AG04449 (cell line): ENCODE measurements around the gene SLC24A3.

Experiments
- CTCF ChIA-PET: fragments of 350-600 bp; formaldehyde crosslinking; extraction: SDS; loops from one replicate; lab custom pipeline; 2021; ENCODE audit warnings: antibody characterized with exemption; lab: Yijun Ruan, JAX
- POLR2A ChIA-PET: fragments of 400-600, 350-600 bp; formaldehyde crosslinking; extraction: SDS; loops from one replicate; lab custom pipeline; 2020; ENCODE audit warnings: antibody characterized with exemption, inconsistent platforms; lab: Yijun Ruan, JAX
- DNase-seq: peaks from one replicate; pipeline ENCODE4 v3.0.0-alpha.2; 2010; ENCODE audit warnings: low read depth, low spot score
- H3K4me3 ChIP-seq: 2 replicates; pipeline ENCODE4 v1.5.1; 2011; ENCODE audit warnings: low read depth, mild to moderate bottlenecking, control low read depth, low read length
- TF ChIP-seq, protein P1 (sequence below): IDR thresholded peaks from one replicate; pipeline ENCODE4 v1.5.1; 2011; ENCODE audit warnings: mild to moderate bottlenecking, moderate library complexity, low read length, control low read depth, inconsistent platforms; ENCODE audit not compliant: insufficient read depth; ENCODE audit errors: missing control alignments

Gene SLC24A3

DNA sequence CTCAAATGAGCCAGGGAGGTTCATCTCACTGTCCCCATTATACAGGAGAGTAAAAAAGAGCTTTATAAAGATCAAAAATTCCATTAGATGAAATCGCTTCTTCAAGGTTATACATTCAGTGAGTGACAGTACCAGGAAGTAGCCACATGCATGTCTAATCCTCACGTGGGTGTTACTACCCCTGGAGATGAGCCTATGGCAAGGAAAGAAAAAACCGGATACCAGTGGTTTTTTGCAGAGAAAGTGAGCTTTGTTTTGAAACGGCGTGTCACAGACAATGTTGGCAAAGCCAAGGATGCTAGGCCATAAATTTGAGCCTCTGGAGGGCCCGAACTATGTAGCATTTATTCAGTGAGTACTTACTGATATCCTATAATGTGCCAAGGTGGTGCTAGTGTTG, 330.7 kb downstream of the SLC24A3 start:
- no peak for DNase-seq
- ChIA-PET CTCF (no interaction called here), POLR2A (no interaction called here)
- no peak overlapping the region for H3K4me3 ChIP-seq
- TF ChIP-seq, protein P1, sequence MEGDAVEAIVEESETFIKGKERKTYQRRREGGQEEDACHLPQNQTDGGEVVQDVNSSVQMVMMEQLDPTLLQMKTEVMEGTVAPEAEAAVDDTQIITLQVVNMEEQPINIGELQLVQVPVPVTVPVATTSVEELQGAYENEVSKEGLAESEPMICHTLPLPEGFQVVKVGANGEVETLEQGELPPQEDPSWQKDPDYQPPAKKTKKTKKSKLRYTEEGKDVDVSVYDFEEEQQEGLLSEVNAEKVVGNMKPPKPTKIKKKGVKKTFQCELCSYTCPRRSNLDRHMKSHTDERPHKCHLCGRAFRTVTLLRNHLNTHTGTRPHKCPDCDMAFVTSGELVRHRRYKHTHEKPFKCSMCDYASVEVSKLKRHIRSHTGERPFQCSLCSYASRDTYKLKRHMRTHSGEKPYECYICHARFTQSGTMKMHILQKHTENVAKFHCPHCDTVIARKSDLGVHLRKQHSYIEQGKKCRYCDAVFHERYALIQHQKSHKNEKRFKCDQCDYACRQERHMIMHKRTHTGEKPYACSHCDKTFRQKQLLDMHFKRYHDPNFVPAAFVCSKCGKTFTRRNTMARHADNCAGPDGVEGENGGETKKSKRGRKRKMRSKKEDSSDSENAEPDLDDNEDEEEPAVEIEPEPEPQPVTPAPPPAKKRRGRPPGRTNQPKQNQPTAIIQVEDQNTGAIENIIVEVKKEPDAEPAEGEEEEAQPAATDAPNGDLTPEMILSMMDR: no peak

DNA sequence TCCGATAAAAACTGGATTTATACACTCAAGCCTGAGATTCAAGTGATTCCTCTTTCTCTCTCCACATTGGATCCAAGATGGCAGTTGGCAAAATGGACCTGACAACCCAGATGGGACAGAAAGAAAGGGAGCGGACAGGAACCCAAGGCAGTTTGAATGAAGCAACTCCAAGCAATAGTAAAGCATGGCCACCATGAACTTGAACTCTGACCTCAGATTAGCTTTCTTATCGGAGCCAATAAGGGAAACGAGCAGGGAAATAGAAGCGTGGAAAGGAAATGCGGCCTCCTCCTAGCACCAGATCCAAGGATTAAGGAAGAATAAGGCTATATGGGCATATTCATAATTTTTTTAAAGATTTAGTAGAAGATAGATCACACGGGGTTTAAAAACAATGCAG, 332.2 kb downstream of the SLC24A3 start:
- ChIA-PET POLR2A (no interaction called here), CTCF (interaction anchor here (1.2 kb wide), 1 partner anchor 18 kb away, joined by 3 read pairs; no protein-coding TSS in a partner anchor)
- no peak overlapping the region for H3K4me3 ChIP-seq
- TF ChIP-seq, protein P1: no peak
- DNase-seq: no peak

DNA sequence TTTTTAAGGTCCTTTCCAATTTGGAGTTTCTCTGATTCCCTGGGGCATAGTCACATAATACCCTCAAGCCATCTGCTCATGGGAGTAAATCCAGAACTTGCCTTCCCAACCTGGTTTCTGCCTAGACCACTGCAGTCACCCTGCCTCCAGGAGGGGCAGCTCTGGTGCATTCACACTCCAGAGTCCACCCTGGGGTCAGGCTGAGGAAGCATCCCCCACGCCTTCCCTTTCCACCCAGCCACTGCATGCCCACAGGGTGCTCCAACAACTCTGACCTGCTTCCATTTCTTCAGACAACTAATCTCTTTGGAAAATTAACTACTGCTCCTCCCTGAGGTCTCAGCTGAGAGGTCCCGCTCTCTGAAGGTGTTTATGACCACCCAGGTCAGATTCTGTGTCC, 334.2 kb downstream of the SLC24A3 start:
- no peak overlapping the region for H3K4me3 ChIP-seq
- ChIA-PET CTCF (interaction anchor here (1.0 kb wide), 1 partner anchor 341 kb away, joined by 4 read pairs; no protein-coding TSS in a partner anchor), POLR2A (no interaction called here)
- TF ChIP-seq, protein P1: no peak
- DNase-seq: no peak

- H3K4me3 ChIP-seq: no peak overlapping the region
- ChIA-PET CTCF (interaction anchor here (1.0 kb wide), 1 partner anchor 342 kb away, joined by 4 read pairs; no protein-coding TSS in a partner anchor), POLR2A (no interaction called here)
- no peak for DNase-seq
- TF ChIP-seq, protein P1: no peak
Observed at GRCh38 chr20:19547547-19547946, 335.1 kb downstream of the SLC24A3 start.

DNA sequence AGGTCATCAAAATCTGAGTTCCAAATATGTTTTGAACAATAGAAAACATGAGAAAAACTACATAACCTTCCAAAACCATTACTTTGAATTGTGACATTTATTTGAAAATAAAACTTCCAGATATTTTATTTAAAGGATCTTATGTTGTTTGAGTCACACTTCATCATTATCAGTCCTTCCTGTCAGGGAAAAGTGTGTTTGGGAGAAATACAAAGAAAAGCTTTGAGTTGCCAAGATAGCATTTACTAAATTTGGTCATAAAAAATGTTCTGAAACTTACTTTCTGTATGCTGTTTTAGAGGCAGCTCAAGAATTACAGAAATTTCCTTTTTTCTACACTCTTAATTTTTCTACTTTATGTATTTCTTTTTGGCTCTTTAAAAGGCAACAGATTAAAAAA, 337.5 kb downstream of the SLC24A3 start:
- ChIA-PET CTCF (no interaction called here), POLR2A (no interaction called here)
- no peak overlapping the region for H3K4me3 ChIP-seq
- DNase-seq: no peak
- TF ChIP-seq, protein P1: no peak

GRCh38 chr20:19552221-19553180, 340.1 kb downstream of the SLC24A3 start:
- TF ChIP-seq, protein P1: no peak
- no peak overlapping the region for H3K4me3 ChIP-seq
- ChIA-PET POLR2A (no interaction called here), CTCF (no interaction called here)
- DNase-seq: no peak
